GM10266 (cell line): ENCODE data around the gene SLC29A2.

ENCODE experiments used
- DNase-seq: peaks from one replicate; pipeline ENCODE4 v3.0.0; 2012; ENCODE audit errors: extremely low spot score
- TF ChIP-seq, protein P1 (sequence below): IDR thresholded peaks from 2 replicates; pipeline ENCODE4 v1.5.1; 2012; ENCODE audit warnings: mild to moderate bottlenecking, low read depth; ENCODE audit not compliant: control insufficient read depth, insufficient read depth; ENCODE audit errors: missing control alignments

SLC29A2 gene

DNA sequence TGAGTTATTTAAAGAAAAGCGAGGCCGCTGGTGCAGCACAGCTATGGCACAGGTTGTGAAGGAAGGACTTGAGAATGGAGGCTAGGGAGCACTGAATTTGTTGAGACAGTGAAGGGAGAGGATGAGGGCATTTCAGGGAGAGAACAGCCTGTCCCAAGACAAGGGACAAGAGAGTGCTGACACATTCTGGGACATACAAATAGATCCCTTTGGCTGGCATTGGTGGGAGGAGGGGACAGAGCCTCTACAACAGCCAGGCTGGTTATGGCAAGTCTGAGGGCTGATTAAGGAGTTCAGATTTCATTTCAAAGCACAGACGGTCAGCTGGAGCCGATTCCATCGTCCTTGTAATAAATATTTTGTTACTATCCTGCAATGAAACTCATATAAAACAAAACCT is 1.7 kb upstream of the SLC29A2 start:
- TF ChIP-seq, protein P1, sequence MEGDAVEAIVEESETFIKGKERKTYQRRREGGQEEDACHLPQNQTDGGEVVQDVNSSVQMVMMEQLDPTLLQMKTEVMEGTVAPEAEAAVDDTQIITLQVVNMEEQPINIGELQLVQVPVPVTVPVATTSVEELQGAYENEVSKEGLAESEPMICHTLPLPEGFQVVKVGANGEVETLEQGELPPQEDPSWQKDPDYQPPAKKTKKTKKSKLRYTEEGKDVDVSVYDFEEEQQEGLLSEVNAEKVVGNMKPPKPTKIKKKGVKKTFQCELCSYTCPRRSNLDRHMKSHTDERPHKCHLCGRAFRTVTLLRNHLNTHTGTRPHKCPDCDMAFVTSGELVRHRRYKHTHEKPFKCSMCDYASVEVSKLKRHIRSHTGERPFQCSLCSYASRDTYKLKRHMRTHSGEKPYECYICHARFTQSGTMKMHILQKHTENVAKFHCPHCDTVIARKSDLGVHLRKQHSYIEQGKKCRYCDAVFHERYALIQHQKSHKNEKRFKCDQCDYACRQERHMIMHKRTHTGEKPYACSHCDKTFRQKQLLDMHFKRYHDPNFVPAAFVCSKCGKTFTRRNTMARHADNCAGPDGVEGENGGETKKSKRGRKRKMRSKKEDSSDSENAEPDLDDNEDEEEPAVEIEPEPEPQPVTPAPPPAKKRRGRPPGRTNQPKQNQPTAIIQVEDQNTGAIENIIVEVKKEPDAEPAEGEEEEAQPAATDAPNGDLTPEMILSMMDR, result no peak
- DNase-seq, result peak; percentile 5

- TF ChIP-seq, protein P1, result no peak
- no peak for DNase-seq
Measured at GRCh38 chr11:66369073-66369894, 2.3 kb downstream of the SLC29A2 start.

DNA sequence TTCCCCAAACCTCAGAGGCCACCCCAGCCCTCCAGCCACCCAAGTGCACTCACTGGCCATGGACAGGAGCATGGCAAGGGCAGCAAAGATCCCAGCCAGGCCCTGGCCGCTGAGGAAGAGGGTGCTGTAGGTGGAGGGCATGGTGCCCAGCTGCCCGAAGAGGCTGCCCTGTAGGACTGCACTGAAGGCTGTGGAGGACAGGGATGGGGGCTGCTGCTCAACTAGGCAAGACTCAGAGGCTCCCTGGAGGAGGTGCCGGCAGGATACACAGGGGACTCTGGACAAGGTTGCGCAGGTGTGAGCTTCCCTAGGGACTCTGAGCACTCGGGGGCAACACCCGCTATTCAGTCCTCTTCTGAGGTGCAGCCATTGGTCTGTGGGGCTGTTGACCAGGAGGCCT is 3.1 kb downstream of the SLC29A2 start:
- no peak for DNase-seq
- TF ChIP-seq, protein P1, result no peak

DNA sequence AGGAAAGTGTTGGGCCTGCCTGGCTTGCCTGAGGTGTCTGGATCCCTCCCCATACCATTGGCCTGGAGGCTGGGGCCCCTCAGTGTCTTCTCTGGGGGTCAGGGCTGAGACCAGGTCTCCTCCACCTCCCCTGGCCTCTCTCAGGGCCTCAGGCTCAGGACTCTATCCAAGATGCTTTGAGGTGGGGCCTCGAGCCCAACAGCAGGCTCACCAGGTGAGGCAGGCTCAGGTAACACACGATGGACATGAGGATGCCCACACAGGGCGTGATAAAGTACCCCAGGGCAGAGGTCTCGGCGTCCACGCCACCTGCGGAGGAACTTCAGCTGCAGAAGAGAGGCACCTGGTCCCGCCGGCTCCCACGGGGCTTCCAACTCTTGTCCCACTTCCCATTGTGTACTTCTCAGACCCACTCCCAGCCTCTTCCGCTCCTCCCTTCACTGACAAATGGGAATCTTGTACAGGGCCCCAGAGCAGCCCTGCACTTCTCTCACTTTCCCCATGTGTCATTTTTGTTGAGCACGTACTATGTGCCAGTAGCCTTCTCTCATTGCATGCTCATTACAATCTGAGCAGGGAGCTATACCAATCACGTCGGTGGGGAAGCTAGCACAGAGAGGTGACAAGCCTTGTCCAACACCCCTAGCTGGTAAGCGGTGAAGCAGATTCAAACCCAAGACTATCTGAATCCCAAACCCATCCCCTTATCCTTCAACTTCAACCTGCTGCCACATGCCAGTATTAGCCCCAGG is 3.8 kb downstream of the SLC29A2 start:
- TF ChIP-seq, protein P1, result no peak
- DNase-seq, result peak; percentile 2

GRCh38 chr11:66366844-66367477 is 4.6 kb downstream of the SLC29A2 start:
- TF ChIP-seq, protein P1, result no peak
- peak; percentile 2 for DNase-seq

GRCh38 chr11:66365711-66366619 is 5.6 kb downstream of the SLC29A2 start:
- DNase-seq, result peak; percentile 7
- TF ChIP-seq, protein P1, result no peak
